CD4-positive, alpha-beta T cell treated with Interleukin-15 for 4 hours (primary cell): ENCODE results near the gene PRKCSH.
A peak's percentile ranks its signal among the peaks of the same experiment; 100 is the strongest.
"Not testable (repeated sequence)": the region's sequence is repeated elsewhere in the genome, so short reads cannot be mapped to it uniquely, and the experiment has no call there.

Experiments used
- DNase-seq: peaks from one replicate; pipeline ENCODE4 v3.0.0-alpha.2; 2020; ENCODE audit warnings: low spot score

The PRKCSH gene, protein sequence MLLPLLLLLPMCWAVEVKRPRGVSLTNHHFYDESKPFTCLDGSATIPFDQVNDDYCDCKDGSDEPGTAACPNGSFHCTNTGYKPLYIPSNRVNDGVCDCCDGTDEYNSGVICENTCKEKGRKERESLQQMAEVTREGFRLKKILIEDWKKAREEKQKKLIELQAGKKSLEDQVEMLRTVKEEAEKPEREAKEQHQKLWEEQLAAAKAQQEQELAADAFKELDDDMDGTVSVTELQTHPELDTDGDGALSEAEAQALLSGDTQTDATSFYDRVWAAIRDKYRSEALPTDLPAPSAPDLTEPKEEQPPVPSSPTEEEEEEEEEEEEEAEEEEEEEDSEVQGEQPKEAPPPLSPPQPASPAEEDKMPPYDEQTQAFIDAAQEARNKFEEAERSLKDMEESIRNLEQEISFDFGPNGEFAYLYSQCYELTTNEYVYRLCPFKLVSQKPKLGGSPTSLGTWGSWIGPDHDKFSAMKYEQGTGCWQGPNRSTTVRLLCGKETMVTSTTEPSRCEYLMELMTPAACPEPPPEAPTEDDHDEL

DNA sequence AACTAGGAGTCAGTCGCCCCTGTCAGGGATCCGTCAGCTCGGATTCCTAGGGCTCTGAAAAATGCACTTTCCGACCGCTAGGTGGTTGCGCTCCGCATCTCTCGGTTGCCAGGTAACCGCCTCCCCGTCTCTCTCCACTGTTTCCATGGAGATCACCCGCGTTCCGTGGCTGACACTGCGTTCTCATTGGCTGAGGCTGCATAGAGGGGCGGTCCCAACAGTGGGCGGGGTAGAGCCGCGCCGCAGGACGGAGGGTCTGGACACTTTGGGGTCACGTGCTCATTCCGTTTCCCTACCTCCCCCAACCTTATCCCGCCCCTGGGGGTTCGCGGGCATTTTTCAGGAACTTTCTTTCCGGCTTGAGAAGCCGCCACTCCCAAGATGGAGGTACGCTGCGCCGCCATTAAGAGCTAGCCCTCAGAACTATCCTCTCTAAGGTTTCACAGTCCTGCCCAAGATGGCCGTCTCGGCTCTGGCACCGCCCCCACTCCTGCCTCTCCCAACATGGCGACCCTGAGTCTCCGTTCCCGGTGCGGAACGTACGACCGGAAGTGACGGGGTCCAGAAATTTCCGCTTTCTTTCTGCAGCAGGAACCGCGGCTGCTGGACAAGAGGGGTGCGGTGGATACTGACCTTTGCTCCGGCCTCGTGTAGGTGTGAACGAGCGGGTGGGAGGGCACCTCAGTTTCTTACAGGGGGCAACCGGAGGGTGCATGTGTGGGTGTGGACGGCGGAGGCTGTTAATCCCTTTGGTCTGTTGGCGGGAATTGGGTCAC lies at the start of gene PRKCSH, which contains the start of gene ODAD3:
Gene PRKCSH, plus strand, starts transcription at position 579 of the 776 bp plus-strand sequence. CDS start 483 bp downstream, outside the sequence.
Gene ODAD3, minus strand, starts transcription at position 65 of the 776 bp plus-strand sequence. CDS start 105 bp downstream, outside the sequence.
- peak; percentile 99 for DNase-seq

DNA sequence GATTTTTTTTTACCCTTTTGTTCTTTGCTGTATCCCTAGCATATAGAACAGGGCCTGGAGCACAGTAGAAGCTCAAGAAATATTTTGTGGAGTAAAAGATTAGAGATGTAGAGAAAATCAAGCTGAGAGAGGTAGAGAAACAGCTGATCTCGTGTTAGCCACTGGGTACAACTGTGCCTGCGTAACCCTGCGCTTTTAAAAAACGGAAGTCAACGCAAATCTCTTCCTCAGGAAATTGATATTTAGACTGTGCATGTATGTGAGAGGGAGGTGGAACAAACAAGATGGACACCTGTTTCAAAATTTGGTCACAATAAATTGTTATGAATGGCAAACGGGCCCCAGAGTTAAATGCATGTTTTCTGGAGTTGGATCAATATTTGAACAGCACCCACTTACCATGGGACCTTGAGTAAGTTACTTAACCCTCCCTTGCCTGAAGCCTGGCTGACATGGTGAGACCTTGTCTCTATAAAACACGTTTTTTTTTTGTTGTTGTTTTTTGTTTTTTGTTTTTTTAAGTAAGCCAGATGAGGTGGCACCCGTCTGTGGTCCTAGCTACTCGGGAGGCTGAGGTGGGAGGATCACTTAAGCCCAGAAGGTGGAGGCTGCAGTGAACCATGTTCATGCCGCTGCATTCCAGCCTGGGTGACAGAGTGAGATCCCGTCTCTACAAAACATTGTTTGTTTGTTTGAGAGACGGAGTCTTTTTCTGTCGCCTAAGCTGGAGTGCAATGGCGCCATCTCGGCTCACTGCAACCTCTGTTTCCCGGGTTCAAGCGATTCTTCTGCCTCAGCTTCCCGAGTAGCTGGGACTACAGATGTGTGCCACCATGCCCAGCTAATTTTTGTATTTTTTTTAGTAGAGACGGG lies 48.0 kb upstream of the PRKCSH start:
- DNase-seq = no peak

DNA sequence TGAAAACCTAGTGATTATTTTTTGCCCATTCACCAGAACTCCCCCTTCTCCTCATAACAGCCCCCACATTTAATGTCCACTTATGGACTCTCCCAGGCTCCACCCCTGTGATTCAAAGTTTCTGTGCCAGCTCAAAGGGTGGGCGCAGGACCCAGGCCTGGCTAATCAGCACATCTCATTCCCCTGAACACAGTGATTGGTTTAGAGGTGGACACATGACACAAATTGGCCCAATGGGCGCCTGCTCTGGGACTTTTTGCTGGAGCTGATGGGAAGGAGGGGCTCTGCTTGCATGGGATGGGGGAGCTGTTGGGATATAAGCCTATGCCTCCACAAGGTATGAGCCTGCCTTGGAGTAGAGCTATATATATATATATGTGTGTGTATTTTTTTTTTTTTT lies 45.1 kb upstream of the PRKCSH start:
- DNase-seq = no peak

DNA sequence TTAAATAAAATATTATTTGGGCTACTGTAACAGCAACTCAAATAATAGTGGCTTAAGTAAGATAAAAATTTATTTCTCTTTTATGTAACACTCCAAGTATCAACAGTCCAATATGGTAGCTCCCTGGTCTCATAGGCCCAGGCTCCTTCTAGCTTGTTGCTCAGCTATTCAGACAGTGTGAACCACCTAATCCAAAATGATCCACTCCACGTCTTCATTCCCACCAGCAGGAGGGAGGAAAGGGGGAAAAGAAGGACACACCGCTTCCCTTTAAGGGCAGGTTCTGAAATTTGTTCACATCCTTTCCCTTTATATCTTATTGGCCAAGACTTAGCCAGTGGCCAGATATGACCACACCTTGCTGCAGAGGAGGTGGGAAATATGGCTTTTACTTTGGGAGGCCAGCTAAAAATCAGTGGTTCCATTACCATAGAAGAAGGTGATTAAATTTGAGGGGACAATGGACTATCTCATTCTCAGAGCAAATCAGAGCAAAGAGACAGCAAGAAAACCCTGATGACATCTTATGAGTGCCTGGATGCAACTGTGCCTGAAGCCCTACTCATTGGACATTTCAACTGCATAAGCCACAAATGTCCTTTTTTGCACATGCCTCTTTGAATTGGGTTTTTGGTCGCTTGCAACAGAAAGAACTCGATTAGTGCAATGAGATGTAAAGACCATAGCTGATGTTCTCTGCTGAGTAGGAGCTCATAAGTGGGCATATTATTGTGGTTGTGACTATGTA lies 44.3 kb upstream of the PRKCSH start:
- DNase-seq = no peak

DNA sequence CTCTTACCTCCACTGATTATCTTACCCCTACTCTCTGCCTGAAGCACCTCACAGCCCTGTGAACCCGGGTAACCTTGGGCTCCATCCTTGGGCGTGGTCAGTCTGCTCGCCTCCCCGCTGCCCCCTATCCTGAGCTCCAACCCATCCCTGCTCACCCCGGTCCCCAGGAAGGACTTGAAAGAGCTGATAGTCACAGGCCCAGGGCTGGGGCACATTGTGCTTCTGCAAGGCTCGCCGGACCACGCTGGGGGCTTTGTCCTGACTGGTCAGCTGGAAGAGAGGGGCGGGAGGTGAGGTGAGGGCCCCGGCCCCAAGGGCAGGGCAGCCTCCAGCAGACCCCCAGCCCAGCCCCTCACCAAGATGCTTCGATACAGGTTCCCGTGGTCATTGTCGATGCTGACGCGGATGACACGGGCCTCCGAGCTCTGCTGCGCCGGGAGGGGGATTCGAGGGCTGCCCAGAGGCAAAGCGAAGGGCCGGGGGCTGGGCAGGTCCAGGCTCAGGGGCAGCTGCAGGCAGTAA lies 38.3 kb upstream of the PRKCSH start:
- DNase-seq = no peak

DNA sequence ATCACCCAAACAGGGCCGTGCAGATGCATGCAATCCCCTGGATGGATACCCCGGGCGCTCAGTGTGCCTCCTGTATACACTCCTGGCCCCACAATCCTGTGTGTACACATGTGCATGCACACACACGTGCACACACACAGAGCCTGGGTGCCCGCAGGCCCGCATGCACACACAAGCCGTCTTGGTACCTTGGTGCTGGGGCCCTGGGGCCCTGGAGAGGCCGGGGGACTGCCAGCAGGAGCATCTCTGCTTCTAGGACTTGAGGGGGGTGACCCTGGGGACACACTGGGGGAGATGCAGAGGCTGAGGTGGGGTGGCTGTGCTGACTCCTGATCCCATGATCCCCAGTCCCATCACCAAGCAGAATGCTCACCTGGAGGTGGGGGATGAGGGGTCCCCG lies 35.8 kb upstream of the PRKCSH start:
- DNase-seq = no peak

DNA sequence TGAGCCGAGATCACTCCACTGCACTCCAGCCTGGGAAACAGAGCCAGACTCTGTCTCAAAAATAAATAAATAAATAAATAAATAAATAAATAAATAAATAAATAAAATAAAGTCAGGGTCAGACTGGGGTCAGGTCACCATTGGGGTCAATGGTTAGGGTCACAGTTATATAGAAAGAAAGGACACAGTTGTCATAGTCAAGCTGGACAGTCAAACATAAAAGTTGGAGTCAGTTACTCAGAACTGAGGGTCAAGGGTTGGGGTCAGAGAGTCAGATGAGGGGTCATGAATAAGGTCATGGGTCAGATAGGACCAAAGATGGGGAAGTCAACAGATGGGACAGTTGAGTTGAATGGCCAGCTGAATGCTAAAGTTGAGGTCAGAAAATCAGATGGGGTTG lies 34.6 kb upstream of the PRKCSH start:
- no peak for DNase-seq

DNA sequence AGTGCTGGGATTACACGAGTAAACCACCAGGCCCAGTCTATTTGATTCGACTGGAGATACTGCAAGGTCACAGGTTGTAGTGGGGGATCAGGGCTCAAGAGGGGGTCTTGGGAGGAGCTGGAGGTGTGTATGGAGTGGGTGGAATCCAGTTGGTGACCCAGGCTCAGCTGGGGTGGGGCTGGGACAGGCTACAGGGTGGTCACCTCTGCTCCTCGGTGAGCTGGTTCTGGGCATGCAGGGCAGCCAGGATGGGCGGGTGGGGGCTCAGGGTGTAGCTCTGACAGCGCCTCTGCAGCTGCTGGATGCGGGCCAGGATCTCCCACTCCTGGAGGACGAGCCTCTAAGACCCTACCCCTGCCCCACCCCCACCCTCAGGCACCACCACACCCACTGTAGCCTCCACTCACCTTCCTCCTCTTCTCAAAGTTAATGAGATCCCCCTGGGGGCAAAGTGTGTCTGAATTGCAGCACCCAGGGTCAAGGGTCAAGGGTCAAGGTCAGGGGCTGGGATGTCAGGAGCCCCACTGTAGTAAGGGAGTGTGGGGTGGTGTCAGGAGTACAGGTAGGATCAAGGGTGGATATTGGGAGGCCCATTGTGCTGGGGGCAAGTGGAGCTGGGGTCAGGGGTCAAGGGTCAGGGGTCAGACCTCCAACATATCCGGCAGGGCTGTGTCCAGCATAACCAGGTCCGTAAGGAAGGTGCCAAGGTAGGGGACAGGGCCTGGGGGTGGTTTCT lies 33.5 kb upstream of the PRKCSH start:
- no peak for DNase-seq

- DNase-seq = no peak
Measured at GRCh38 chr19:11404588-11405222, 30.7 kb upstream of the PRKCSH start.

DNA sequence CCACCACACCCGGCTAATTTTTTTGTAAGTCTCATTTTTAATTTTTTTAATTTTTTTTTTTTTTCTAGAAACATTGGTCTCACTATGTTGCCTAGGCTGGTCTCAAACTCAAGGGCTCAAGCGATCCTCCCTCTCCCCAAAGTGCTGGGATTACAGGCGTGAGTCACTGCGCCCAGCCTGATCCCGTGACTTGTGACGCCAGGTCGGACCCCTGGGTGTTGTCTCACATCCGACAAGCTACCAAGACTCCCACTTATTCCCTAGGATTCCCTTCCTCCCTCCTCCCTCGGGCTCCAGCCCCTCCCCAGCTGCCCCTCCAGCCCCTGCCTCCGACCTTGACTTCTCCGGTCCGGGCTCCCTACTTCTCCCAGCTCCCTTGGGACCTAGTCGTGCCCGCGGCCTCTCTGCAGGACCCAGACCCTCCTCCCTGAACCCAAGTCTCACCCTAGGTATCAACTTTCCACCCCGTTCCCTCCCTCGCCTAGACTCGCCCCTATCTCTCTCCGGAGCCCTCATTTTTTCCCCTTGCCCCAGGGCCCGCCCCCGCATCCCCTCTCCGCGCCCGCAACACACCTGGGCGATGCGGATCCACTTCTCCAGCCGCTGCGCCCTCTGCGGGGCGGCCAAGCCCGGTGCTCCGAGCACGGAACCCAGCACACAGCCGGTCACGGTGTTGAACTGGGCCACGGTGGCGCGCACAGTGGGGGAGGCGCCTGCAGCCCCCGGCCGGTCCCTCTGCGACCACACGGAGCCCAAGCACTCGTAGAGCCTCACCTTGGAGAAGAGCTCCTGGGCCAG lies 29.4 kb upstream of the PRKCSH start:
- DNase-seq = no peak

- not testable (repeated sequence) for DNase-seq
Measured at GRCh38 chr19:11406703-11407236, 28.7 kb upstream of the PRKCSH start.

- DNase-seq = no peak
Measured at GRCh38 chr19:11408591-11408990, 26.8 kb upstream of the PRKCSH start.

GRCh38 chr19:11410682-11411081 lies 24.8 kb upstream of the PRKCSH start:
- no peak for DNase-seq

- no peak for DNase-seq
Measured at GRCh38 chr19:11414544-11414943, 20.9 kb upstream of the PRKCSH start.

DNA sequence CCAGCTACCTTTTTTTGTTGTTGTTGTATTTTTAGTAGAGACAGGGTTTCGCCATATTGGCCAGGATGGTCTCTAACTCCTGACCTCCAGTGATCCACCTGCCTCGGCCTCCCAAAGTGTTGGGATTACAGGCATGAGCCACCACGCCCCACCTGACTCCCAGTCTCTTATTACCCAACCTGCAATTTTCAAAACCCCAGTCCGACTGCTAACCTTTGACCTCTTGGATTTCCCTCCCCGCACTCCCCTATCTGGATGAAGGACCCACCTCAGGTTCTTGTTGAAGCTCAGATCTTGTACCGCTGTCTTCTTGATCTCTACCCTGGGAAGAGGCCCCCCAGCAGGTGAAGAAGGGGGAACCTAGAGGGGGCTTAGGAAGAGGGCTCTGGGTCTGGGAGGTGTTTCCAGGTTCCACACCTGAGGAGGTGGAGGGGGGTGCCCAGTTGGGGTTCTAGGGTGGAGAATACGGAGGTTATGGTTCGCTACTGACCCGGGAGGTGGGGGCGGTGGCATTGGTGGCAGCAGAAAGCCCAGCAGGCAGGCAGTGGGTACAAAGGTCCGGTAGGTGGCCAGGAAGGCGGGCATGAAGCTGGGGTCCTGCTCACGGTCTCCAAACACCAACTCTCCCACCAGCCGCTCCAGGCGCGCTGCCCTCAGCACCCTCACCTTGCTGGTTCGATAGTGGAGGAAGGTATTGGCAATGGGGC lies 18.9 kb upstream of the PRKCSH start:
- no peak for DNase-seq

GRCh38 chr19:11418094-11418548 lies 17.3 kb upstream of the PRKCSH start:
- no peak for DNase-seq

DNA sequence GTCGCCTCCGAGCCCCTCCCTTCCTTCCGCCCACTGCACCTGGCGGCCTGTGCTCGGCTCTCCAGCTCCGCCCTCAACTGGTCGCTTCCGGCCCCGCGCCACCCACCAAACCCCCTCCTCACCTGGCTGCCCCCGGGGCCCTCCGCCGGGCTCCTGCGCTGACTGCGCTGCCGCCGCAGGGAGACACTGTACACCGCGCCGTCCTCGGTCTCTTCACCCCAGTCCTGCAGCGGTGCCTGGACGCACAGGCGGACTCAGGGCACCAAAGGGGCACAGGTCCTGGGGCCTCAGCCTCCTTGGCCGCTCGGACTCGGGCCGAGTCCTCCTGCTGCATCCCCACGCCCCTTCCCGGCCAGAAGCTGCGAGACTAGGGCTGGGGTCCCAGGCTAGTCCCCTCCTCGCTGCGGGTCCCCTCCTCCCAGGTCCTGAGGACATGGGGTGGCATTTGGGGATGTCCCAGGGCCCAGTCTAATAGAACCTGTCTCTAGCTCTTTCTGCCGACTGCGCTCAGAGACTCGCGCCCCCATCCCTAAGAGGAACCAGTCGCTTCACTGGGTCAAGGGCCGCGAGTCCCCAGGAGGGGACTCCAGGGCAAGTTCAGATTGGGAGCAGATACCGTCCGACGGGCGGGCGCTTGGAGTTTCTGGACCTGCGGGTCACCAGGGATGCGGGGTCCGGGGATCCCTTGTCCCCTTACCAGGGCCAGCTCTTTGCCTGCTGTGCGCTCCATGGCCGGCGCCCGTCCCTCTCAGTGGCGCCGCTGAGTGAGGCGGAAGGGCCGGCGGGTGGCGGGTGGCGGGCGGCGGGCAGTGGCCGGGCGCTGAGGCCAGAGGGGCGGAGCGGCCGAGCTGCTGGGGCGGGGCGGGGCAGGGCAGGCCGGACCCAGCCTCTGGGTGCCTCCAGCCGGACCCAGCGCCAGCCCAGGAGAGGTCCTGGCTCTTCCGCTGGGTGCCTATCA lies 16.6 kb upstream of the PRKCSH start, which contains the start of gene RGL3:
Gene RGL3, minus strand, starts transcription at position 766 of the 958 bp plus-strand sequence. Its CDS starts 36 bp downstream, at position 730.
- DNase-seq = no peak
